Mesothelial cell of epicardium (in vitro differentiated cells): ENCODE results near the gene EPHA4. TPM values are rescaled to one million over a fixed set of nuclear protein-coding genes. Genes with fewer than 3 reads are reported as not detected.

Experiments used
- DNase-seq, 2 experiments: peaks; one replicate each; pipeline ENCODE4 v3.0.0; 2021; ENCODE audit warnings: low spot score in 2 of 2; ENCODE audit not compliant: unreplicated experiment in 2 of 2
- H3K27ac Mint-ChIP-seq: 2 replicates; pipeline ENCODE4 v1.8.0; 2021; ENCODE audit warnings: mixed read lengths
- H3K27me3 Mint-ChIP-seq: 2 replicates; pipeline ENCODE4 v1.8.0; 2021; ENCODE audit warnings: low read depth, mixed read lengths
- H3K36me3 Mint-ChIP-seq: 2 replicates; pipeline ENCODE4 v1.8.0; 2021; ENCODE audit warnings: mixed read lengths
- H3K4me1 Mint-ChIP-seq: 2 replicates; pipeline ENCODE4 v1.8.0; 2021; ENCODE audit warnings: mixed read lengths
- H3K4me3 Mint-ChIP-seq: 2 replicates; pipeline ENCODE4 v1.8.0; 2021; ENCODE audit warnings: mild to moderate bottlenecking, moderate library complexity, mixed read lengths
- H3K9me3 Mint-ChIP-seq: 2 replicates; pipeline ENCODE4 v1.8.0; 2021; ENCODE audit warnings: mixed read lengths
- total RNA-seq: library from RNA; stranded (reverse); gene quantifications from 3 replicates; pipeline ENCODE4 v1.2.1, GENCODE V29; 2021
- TF ChIP-seq, protein P1 (sequence below): fragments of 200-600 bp; sonication (generic); IDR thresholded peaks from one replicate; pipeline ENCODE4 v1.5.0; 2021; ENCODE audit warnings: antibody characterized with exemption; ENCODE audit not compliant: unreplicated experiment

The EPHA4 gene
- total RNA-seq, 1 donor from 2014 or later = 20.5 TPM

GRCh38 chr2:221370076-221370856 is 201.8 kb downstream of the EPHA4 start:
- no peak for DNase-seq
- Mint-ChIP-seq H3K27me3 (peaks cover 22% of the 10 kb centered on the region), H3K36me3 (no peaks in the 10 kb centered on the region), H3K4me1 (peaks cover 26% of the 10 kb centered on the region), H3K9me3 (peaks cover 7% of the 10 kb centered on the region), H3K27ac (no peak overlapping the region), H3K4me3 (no peak overlapping the region)
- TF ChIP-seq, protein P1, sequence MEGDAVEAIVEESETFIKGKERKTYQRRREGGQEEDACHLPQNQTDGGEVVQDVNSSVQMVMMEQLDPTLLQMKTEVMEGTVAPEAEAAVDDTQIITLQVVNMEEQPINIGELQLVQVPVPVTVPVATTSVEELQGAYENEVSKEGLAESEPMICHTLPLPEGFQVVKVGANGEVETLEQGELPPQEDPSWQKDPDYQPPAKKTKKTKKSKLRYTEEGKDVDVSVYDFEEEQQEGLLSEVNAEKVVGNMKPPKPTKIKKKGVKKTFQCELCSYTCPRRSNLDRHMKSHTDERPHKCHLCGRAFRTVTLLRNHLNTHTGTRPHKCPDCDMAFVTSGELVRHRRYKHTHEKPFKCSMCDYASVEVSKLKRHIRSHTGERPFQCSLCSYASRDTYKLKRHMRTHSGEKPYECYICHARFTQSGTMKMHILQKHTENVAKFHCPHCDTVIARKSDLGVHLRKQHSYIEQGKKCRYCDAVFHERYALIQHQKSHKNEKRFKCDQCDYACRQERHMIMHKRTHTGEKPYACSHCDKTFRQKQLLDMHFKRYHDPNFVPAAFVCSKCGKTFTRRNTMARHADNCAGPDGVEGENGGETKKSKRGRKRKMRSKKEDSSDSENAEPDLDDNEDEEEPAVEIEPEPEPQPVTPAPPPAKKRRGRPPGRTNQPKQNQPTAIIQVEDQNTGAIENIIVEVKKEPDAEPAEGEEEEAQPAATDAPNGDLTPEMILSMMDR = no peak
